GM18498 (cell line): ENCODE data around the gene MSLN.
"Not testable (repeated sequence)": the region's sequence is repeated elsewhere in the genome, so short reads cannot be mapped to it uniquely, and the experiment has no call there.

Source experiments
- ATAC-seq: cut with Tn5 transposase; IDR thresholded peaks from one replicate; pipeline ENCODE4 v1.9.1; 2021; ENCODE audit warnings: mild to moderate bottlenecking, moderate library complexity; ENCODE audit not compliant: unreplicated experiment

MSLN gene

DNA sequence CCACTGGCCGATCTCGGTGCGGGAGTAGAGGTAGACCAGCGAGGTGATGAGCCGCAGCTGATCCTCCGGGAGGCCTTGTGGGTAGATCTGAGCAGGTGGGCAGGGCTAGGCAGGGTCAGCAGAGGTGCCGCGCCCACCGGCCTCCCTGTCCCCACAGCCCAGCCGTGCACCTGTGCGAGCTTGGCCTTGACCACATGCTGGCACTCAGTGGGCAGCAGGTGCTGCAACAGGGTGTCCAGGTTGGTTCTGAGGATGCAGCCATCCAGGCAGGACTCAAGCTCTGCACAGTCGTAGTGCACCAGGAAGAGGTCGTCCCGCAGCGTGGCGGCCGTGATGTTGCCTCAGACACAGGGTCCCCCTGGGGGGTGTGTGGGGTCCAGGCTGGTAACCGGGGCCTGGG lies 12.4 kb downstream of the MSLN start:
- no peak for ATAC-seq

DNA sequence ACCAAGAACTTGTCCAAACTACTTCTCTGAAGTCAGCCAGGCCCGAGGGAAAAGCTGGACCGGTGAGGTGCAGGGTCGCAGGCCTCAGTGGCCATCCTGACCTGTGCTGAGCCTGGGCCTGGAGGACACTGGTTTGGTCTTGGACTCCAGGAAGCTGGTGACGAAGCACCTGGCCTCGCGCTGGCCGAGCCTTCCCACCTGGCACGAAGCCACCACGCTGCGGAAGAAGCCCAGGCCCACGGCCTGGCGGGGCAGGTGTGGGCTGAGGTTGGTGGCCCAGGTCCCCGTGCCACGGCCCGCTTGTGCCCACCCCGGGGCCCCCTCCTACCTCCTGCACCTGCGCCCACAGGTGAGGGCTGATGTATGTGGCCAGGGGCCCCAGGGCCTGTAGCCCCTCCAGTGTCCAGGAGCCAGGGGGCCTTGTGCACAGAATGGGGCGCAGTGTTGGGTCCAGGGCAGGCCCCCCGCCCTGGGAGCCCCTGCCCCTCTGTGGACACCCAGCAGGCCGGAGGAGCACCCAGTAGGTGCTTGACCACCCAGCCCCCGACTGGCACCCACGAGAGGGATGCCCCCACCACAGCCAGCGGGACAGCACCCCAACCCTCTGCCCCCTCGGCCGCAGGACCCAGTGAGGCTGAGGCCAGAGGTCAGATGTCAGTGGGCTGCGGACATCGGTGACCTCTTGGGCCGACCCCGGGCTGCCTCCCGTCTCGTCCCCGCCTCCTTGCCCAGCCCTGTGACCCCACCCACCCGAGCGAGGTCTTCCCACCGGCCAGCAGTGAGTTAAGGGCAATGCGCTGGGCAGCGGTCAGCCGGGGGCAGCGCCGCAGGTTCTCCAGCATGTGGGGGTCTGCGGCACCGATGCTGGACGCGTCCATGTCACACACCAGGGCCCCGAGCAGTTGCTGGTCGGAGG lies 13.8 kb downstream of the MSLN start:
- ATAC-seq = no peak

DNA sequence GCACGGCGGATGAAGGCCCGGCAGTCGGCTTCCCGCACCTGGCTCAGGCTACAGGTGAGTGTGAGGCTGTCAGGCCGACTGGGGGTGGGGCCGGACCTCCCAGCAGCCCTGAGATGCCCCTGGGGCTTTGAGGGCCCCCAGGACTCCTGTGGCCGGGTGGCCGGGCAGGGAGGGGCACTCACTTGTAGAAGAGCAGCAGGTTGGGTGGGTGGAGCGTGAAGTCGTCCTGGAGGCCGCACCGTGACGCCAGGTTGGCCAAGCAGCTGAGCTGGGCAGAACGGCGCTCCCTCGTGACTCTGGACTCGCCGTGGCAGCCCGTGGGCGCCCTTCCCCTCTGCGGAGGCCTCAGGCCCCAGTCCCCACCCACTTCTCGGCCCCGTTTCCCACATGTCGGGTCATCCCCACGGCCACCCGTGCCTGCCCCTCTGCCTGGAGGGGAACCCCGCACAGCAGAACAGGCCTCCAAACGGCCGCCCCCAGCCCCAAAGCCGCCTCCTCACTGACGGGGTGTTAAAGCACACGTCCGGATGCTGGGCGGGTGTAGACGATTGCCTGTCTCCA lies 14.8 kb downstream of the MSLN start:
- no peak for ATAC-seq

DNA sequence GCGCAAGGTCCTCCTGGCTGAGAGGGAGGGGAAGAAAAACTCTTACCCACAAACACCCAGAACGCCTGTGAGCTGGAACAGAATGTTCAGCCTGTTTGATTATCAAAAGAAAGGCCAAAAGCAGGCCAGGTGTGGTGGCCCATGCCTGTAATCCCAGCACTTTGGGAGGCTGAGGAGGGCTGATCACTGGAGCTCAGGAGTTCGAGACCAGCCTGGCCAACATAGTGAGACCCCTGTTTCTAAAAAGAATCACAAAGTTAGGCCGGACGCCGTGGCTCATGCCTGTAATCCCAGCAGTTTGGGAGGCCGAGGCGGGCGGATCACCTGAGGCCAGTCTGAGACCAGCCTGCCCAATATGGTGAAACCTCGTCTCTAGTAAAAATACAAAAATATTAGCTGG lies 15.8 kb downstream of the MSLN start:
- ATAC-seq = not testable (repeated sequence)

DNA sequence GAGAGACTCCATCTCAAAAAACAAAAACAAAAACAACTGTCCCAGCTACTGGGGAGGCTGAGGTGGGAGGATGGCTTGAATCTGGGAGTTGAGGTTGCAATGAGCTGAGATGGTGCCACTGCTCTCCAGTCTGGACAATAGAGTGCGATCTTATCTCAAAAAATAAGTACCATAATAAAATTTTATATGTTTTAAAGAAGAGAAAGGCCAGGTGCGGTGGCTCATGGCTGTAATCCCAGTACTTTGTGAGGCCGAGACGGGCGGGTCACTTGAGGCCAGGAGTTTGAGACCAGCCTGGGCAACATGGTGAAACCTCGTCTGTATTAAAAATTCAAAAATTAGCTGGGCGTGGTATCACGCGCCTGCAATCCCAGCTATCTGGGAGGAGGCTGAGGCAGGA lies 16.3 kb downstream of the MSLN start:
- ATAC-seq = no peak

DNA sequence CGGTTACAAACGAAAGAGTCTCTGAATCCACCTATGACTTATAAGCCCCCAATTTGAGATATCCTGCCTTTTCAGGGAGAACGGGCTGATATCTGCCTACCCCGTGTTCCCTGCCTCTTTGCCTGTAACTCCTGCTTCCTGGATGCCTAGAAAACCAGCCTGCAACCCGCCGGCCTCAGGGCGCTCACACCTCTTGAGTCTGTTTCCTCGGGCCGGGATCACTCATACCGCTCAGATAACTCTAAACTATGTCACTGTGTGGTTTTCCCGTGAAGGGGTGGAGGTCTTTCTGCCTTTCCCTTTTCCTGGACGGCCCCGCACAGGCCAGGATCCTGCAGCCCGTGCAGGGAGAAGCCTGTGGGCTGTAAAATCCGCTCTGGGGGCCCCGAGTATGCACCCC lies 17.3 kb downstream of the MSLN start:
- no peak for ATAC-seq

DNA sequence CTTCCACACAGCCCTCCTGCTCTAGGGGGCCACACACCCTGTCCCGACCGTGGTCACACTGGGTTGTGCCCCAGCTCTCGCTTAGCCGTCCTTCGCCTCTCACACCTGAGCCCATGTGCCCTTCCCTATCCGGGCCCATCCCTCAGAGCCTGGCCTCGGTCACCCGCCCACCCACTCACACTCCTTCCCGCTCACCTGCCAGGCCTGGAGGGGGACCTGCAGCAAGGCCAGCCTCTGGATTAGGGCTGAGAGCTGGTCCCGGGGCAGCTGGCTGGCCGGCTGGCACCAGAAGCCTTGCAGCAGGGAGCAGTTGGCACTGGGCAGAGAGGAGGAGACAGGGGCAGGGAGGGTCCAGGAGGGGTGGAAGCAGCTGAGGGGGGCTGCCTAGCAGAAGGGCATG lies 17.9 kb downstream of the MSLN start:
- no peak for ATAC-seq

DNA sequence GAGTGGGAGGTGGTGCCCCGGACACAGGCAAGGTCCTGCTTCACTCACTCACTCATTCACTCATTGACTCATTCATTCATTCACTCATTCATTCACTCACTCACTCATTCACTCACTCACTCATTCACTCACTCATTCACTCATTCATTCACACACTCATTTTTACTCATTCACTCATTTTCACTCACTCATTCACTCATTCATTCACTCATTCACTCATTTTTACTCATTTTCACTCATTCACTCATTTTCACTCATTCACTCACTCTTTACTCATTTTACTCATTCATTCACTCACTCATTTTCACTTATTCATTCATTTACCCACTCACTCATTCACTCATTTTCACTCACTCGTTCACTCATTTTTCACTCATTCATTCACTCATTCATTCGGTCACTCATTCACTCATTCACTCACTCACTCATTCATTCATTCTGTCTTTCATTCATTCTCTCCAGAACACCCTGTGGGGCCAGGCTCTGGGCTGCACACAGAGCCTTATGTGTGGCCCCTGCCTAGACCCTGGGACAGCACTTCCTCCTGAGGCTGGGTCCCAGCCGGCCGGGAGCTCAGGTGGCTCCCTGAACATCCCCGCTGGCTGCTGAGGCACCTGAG lies 18.5 kb downstream of the MSLN start:
- no peak for ATAC-seq

DNA sequence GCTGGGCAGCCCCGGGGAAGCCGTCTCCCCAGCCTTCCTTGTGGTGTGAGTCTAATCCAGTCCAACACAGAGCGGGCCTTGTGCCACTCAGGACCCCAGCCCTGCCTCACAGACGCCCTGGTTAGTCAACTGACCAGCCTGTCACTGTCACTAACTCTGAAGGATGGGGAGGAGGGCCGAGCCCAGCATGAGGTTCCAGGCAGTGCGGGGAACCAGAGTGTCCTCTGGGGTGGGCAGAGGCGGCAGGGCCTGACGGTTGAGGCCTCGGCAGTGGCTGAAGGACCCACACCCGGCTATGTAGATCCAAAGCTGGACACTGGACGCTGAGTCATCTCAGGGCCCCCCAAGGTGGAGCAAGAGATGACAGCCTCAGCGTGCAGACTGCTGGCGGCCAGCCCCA lies 19.0 kb downstream of the MSLN start:
- ATAC-seq = no peak

DNA sequence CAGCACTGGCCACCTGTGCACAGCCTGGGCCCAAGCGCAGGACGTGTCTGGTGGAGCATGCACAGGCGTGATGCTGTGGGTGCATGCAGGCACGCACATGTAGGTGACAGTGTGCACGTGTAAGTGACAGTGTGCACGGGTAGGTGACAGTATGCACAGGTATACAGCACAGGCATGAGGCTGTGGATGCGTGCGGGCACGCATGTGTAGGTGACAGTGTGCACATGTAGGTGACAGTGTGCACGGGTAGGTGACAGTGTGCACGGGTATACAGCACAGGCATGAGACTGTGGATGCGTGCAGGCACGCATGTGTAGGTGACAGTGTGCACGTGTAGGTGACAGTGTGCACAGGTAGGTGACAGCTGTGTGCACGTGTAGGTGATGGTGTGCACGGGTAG lies 19.8 kb downstream of the MSLN start:
- ATAC-seq = no peak

DNA sequence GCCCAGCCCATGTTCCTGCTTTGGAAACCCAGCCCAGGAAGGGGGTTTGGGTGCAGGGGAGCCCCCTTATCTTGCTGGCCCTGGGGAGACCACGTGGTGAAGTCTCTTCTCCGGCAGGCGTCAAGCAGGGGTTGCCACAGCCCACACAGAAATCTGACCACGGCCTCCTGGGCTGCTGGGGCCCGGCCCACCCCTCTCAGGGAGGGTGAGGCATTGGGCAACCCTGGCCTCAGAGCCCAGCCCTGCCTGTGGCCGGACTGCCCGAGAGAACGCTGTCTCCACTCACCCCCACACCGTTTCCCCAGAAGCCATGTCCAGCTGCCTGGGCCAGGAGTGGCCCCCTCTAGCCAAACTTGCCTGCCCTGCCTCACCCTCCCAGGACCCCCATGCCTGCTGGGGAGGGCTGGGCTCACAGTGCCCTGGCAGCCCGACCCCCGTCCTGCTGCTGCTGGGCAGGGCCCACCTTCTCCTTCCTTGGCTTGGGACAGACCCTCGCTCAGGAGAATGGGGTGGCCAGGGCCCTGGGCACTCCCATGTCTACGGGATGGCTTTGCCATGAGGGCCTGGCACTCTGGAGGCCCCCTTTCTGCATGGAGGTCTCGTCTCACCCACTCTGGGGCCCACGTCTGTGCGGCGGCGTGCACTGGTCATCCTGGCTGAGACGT lies 20.9 kb downstream of the MSLN start:
- no peak for ATAC-seq

DNA sequence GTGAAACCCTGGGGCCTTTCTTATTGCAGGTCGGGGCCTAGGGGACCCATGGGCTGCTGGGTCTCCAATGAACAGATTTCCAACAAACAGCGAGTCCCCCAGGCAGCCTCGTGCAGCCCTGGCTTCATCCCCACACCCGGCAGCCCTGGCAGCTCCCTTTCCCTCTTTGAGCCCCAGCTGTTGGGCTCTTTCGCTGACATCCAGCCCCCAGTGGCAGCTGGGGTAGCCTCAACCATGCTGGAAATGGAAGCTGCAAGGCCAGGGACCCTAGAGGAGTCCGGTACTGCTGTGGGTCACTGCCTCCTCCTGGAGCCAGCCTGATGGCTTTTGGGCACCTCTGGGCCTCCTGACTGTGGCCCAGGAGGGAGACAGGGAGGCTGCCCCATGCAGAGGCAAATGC lies 21.7 kb downstream of the MSLN start:
- ATAC-seq = no peak

DNA sequence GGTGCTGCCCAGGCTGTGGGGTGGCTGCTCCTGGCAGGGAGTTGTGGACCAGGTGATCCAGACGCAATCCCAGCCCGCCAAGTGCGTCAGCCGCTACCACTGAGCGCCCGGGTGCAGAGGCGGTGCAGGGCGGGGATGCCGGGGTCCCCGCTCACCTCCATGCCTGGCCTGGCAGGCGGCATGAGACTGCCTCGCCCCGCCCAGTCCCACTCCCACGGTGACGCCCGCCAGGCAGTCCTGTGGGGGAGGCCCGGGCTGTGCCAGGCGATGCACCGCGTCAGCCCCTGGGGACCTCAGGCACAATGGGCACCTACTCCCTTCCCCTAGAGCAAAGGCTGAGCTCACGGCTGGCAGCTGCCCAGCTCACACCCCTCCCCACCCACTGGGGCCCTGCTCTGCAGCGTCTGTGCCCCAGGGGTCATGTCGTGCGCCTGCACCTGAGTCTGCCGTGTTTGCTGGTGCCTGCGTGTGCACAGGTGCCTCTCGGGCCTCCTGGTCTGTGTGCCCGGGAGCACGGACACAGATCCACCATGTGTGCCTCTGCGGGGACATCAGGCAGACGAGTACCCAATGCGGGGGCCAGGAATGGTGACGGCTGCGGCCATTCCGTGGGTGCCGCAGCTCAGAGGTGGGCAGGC lies 22.4 kb downstream of the MSLN start:
- ATAC-seq = no peak

DNA sequence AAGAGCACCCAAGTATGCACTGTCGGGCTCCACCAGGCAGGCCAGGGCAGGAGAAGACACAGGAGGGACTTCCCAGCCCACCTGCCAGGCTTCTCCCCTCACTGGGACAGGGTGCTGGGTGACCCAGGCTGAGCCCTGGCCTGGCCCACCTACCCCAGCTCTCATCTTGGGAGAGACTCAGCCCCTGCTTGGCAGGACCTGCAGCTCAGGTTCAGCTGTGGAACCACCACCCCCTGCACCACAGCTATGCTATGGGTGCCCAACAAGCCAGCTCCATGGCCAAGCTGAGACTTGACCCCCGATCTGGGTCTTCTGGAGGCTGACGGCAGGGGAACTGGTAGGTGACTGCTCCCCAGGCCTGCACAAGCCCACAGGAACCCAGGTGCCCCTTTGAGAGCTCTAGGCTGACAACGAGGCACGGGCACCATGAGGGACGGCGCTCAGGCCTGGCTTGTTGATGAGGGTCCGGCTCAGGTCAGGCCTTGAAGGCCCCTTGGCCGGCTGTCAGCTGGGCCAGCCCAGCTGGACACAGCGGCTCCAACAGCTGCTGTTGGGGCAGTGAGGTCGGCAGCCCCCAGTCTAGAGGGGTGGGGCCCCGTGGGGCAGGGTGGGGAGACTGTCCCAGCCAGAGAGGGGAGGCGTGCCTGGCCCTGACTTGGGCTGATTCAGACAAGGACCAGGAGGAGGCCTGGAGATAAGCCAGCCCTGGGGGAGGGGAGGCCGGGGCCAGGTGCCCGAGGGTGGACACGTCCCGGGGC lies 23.0 kb downstream of the MSLN start:
- no peak for ATAC-seq

DNA sequence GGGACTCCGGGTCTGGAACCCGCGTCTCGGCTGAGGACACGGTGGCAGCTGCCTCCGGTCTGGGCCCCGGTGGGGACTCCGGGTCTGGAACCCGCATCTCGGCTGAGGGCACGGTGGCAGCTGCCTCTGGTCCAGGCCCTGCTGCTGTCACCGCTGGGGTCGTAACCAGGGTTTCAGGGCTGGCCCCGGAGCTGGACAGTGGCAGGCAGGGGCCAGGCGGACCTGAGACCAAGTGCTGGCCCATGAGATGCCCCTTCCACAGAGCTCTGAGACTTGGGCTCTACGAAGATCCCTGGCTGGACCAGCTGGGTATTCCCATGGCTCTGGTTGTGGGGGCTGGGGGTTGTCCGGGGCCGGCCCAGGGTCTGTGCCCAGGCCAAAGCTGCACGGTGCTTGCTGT lies 23.9 kb downstream of the MSLN start:
- ATAC-seq = no peak

DNA sequence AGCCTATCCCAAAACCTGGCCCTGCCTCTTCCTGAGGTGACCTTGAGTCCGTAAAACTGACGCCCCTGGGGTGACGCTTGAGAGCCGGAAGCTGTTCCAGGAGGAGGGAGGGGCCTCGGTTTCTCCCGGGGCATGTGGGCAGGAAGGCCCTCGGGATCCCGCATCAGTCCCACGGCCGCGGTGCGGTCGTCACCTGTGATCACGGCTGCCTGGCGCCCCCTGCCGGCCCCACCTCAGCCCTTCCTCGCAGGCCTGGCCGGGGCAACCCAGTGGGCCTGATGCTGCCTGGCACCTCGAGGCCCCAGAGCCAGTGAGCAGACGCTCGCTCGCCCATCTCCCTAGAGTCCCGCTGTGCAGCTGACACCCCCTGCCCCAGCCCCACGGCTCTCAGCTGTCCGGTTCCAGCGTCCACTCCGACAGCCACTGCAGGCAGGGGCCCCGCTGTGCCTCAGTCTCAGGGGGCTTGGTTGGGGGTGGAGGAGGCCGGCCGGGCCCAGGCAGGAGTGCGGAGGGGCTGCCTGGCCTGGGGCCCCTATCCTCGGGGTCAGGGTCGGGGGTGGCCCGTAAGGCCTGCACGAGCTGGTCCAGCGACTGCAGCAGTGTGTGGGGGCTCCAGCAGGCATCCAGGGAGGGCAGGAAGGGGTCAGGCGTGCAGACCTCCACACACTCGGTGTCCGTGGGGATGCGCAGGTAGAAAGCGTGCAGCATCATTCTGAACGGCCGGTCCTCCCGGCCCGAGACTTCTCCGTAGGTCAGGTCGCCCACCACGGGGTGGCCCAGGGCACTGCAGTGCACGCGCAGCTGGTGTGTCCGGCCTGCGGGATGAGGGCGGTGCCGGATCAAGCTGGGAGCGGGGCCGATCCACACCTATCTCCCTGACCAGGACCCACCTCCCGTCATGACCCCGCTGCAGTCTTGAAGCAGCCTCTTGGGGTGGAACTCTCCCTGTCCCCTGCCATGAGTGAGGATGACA lies 25.3 kb downstream of the MSLN start:
- ATAC-seq = no peak

DNA sequence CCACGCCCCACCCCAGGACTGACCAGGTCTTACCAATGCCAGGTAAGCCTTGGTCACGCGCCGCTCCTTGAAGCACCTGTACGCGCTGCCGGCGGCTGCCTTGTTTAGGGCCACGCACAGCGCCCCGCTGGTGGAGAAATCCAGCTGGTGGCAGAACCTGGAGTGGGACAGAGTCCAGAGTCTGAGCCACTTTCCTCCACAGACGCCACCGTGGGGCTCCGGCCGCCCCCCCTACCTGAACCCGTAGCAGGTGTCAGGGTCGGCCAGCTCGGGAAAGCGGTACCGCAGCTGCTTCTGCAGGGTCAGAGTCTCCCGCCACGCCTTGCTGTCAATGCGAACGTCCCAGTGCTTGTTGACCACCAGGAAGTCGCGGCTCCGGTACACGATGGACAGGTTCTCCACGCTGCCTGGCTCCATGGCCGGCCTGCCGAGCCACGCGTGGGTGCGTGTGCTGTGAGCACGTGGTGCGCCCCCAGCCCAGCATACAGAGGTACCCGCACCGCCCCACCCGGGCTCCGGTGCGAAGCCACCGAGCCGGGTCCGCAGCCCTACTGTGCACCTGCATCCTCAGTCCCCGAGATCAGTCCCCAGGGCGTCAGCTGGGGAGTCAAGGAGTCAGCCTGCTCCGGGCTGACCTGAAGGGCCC lies 26.9 kb downstream of the MSLN start:
- no peak for ATAC-seq

DNA sequence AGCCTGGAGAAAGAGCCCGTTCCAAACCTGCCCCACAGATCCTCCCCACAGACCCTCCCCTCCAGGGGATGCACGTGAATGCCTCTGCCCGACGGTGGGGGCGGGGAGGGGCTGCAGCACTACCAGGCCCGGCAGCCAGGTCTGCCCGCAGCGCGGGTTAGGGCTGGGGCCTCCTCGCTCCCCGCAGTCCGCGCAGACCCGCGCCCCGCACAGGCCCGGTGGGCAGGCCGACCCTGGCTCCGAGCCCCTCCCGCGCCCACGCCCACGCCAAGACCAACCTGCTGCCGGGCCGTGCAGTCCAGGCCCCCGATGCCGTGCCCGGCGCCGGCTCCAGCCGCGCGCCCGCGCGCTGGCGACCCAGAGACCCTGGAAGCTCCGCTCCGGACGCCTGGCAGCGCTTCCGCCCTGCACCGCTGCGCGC lies 27.5 kb downstream of the MSLN start, which contains the start of gene RPUSD1:
Gene RPUSD1, minus strand, starts transcription at position 404 of the 421 bp plus-strand sequence. CDS start 644 bp downstream, outside the sequence.
- ATAC-seq = no peak
